PC-3 (cell line): ENCODE data around the gene ZBTB46. TPM values are rescaled to one million over a fixed set of nuclear protein-coding genes. Genes with fewer than 3 reads are reported as not detected.

ENCODE experiments used
- ATAC-seq: fragments of 200-7000 bp; cut with Tn5 transposase; 2 replicates; pipeline ENCODE4 v1.9.1; 2020; ENCODE audit warnings: mild to moderate bottlenecking, moderate library complexity
- BruUV-seq: library from RNA; stranded (reverse); fragments of 400-500 nt; replicated peaks from 2 replicates; lab custom pipeline; 2021; lab: Mats Ljungman, UMichigan
- CTCF ChIA-PET: fragments of 300-600 bp; sonication (Branson Sonifier 250); formaldehyde crosslinking; loops from one replicate; lab custom pipeline; 2022; ENCODE audit warnings: antibody characterized with exemption; lab: Charles Lee
- POLR2A ChIA-PET: fragments of 300-600 bp; sonication (Branson Sonifier 250); formaldehyde crosslinking; loops from one replicate; lab custom pipeline; 2022; ENCODE audit warnings: antibody characterized with exemption; ENCODE audit not compliant: unreplicated experiment; lab: Charles Lee
- DNase-seq: peaks from one replicate; pipeline ENCODE4 v3.0.0-alpha.2; 2015
- H2AFZ ChIP-seq: fragments of 300-600 bp; sonication (generic); 2 replicates; pipeline ENCODE4 v1.6.0; 2016; ENCODE audit warnings: antibody characterized with exemption, low read length
- H3F3A ChIP-seq: fragments of 300-600 bp; sonication (generic); one replicate; pipeline ENCODE4 v1.6.0; 2017; ENCODE audit warnings: antibody characterized with exemption, low read length, control low read depth, mild to moderate bottlenecking; ENCODE audit not compliant: unreplicated experiment
- H3K27ac ChIP-seq: fragments of 300-600 bp; sonication (generic); 2 replicates; pipeline ENCODE4 v1.5.1; 2016; ENCODE audit warnings: mild to moderate bottlenecking, low read length
- H3K27me3 ChIP-seq: fragments of 300-600 bp; sonication (generic); 2 replicates; pipeline ENCODE4 v1.6.1; 2016; ENCODE audit warnings: low read length, mixed read lengths
- H3K36me3 ChIP-seq: fragments of 300-600 bp; sonication (generic); 2 replicates; pipeline ENCODE4 v1.6.1; 2016; ENCODE audit warnings: low read depth, mixed run types, low read length, mixed read lengths
- H3K4me1 ChIP-seq: fragments of 300-600 bp; sonication (generic); 2 replicates; pipeline ENCODE4 v1.5.1; 2016; ENCODE audit warnings: low read length; ENCODE audit not compliant: insufficient read depth
- H3K4me2 ChIP-seq: fragments of 300-600 bp; sonication (generic); 2 replicates; pipeline ENCODE4 v1.6.0; 2016; ENCODE audit warnings: low read length
- H3K4me3 ChIP-seq: fragments of 300-600 bp; sonication (generic); 2 replicates; pipeline ENCODE4 v1.5.1; 2016; ENCODE audit warnings: mild to moderate bottlenecking, low read length, mixed read lengths
- H3K79me2 ChIP-seq: fragments of 300-600 bp; sonication (generic); 2 replicates; pipeline ENCODE4 v1.6.1; 2017; ENCODE audit warnings: low read length, mixed read lengths
- H3K9ac ChIP-seq: fragments of 300-600 bp; sonication (generic); 2 replicates; pipeline ENCODE4 v1.6.0; 2016; ENCODE audit warnings: mild to moderate bottlenecking, low read length
- H3K9me2 ChIP-seq: fragments of 300-600 bp; sonication (generic); replicated peaks from 2 replicates; pipeline ENCODE4 v1.6.1; 2016; ENCODE audit warnings: mixed run types, low read length, mixed read lengths
- H3K9me3 ChIP-seq: fragments of 300-600 bp; sonication (generic); 2 replicates; pipeline ENCODE4 v1.6.1; 2016; ENCODE audit warnings: low read length, mixed read lengths
- H4K20me1 ChIP-seq: fragments of 300-600 bp; sonication (generic); 2 replicates; pipeline ENCODE4 v1.6.1; 2016; ENCODE audit warnings: low read length, mixed read lengths
- EZH2 ChIP-seq: fragments of 300-600 bp; sonication (generic); IDR thresholded peaks from one replicate; pipeline ENCODE4 v1.6.1; 2017; ENCODE audit warnings: antibody characterized with exemption, mild to moderate bottlenecking, low read length; ENCODE audit not compliant: unreplicated experiment
- EZH2phosphoT487 ChIP-seq: fragments of 300-600 bp; sonication (generic); IDR thresholded peaks from 2 replicates; pipeline ENCODE4 v1.6.1; 2018; ENCODE audit warnings: mild to moderate bottlenecking, antibody characterized with exemption, low read length, borderline replicate concordance
- intact Hi-C: fragments of 100-400 bp; cut with micrococcal nuclease; formaldehyde crosslinking; loops from 2 replicates; pipeline ENCODE4 v1.9.0; 2023
- total RNA-seq: library from RNA; depleted of rRNA; stranded (reverse); fragments of >200 nt; gene quantifications from 2 replicates; pipeline ENCODE4 v1.2.3, GENCODE V29; 2014
- TF ChIP-seq, protein P1 (sequence below): fragments of 300-600 bp; sonication (generic); conservative IDR thresholded peaks from 2 replicates; pipeline ENCODE4 v1.5.1; 2017; ENCODE audit warnings: antibody characterized with exemption, low read depth, mild to moderate bottlenecking, low read length

Gene ZBTB46
- total RNA-seq, 1 experiment from 2014 or later: 7.3 TPM

DNA sequence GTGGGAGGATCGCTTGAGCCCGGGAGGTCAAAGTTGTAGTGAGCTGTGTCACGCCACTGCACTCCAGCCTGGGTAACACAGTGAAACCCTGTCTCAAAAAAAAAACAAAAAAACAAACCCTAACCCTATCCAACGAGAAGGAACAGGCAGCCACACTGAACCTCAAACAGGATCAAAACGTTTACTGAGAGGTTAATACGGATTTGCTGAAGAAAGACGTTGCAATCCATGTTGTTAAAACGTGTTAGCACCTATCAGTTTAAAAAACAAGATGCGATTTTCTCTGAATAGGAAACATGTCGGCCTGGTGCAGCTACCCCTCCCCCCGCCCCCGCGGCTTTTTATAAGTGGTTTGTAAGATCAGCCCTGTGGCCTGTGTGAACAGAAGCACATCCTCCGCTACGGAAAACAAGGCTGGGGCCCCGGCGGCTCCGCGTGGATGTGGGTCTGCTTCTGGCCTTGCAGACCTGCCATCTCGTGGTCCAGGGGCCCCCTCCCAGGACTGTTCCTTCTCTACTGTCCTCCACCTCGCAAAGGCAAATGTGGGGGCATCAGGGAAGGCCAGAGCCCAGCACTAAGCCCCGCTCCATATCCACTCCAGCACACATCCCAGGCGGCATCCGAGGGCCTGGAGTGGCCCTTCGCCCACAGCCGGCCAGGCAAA lies 80.1 kb downstream of the ZBTB46 start:
- Histone ChIP-seq H3K9me2 (no peaks in the 10 kb centered on the region), H3K36me3 (no peaks in the 10 kb centered on the region), H3K27ac (no peak overlapping the region)

DNA sequence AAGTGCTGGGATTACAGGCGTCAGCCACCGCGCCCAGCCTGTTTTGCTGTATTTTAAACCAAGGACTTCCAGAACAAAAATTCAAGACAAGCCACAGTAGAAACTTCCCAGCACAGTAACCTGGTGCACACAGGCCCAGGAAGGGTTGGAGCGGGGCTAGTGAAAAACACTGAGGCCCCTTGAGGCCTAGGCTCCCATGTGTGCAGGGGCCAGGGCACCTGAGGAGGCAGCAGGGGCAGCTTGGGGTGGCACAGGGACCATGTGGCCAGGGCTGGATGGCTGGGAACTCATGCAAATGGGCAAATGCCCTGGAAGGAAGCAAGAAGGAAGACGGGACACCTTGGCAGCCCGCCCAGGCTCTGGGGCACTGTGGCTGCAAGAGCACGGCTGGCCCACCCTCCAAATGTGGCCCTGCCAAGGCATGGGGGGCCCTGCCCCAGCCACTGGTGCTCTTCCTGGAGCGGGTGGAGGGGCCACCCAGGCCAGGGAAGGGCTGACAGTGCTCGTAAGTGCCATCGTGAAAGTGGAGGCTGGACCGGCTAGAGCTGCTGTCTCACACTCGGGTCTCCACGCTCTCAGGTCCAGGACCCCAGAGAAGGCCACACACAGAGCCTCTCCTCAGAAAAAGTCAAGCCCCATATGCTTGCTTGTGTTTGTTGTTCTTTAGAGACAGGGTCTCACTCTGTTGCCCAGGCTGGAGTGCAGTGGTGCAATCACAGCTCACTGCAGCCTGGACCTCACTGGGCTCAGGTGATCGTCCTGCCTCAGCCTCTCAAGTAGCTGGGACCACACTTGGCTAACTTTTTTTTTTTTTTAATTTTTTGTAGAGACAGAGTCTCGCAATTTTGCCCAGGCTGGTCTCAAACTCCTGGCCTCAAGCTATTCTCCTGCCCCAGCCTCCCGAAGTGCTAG lies 81.2 kb downstream of the ZBTB46 start:
- TF ChIP-seq EZH2: no peak
- no peak for TF ChIP-seq EZH2phosphoT487
- TF ChIP-seq, protein P1, sequence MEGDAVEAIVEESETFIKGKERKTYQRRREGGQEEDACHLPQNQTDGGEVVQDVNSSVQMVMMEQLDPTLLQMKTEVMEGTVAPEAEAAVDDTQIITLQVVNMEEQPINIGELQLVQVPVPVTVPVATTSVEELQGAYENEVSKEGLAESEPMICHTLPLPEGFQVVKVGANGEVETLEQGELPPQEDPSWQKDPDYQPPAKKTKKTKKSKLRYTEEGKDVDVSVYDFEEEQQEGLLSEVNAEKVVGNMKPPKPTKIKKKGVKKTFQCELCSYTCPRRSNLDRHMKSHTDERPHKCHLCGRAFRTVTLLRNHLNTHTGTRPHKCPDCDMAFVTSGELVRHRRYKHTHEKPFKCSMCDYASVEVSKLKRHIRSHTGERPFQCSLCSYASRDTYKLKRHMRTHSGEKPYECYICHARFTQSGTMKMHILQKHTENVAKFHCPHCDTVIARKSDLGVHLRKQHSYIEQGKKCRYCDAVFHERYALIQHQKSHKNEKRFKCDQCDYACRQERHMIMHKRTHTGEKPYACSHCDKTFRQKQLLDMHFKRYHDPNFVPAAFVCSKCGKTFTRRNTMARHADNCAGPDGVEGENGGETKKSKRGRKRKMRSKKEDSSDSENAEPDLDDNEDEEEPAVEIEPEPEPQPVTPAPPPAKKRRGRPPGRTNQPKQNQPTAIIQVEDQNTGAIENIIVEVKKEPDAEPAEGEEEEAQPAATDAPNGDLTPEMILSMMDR: no peak
- Histone ChIP-seq H4K20me1 (no peaks in the 10 kb centered on the region), H3K4me1 (no peaks in the 10 kb centered on the region), H3K27ac (no peak overlapping the region), H3K4me3 (no peak overlapping the region), H3K4me2 (no peak overlapping the region), H3K9ac (no peak overlapping the region), H3K9me2 (no peaks in the 10 kb centered on the region), H3K79me2 (no peaks in the 10 kb centered on the region), H3K9me3 (no peaks in the 10 kb centered on the region), H3K27me3 (no peaks in the 10 kb centered on the region), H3K36me3 (no peaks in the 10 kb centered on the region), H2AFZ (no peak overlapping the region), H3F3A (no peaks in the 10 kb centered on the region)
- CTCF ChIA-PET: no interaction called here
- intact Hi-C loops: no loop called here
- ATAC-seq: no peak
- POLR2A ChIA-PET: interaction anchor here (0.7 kb wide), 1 partner anchor 42 kb away, joined by 3 read pairs; no protein-coding TSS in a partner anchor
- no peak for DNase-seq
- BruUV-seq: no TSS peak

More for the DNA sequence above, 80.1 kb downstream of the ZBTB46 start:
- no peak overlapping the region for H3K4me2 ChIP-seq
- H2AFZ ChIP-seq: no peak overlapping the region
- ChIA-PET POLR2A (no interaction called here), CTCF (no interaction called here)
- no peaks in the 10 kb centered on the region for H3K4me1 ChIP-seq
- H3K4me3 ChIP-seq: no peak overlapping the region
- no peaks in the 10 kb centered on the region for H3K9me3 ChIP-seq
- BruUV-seq: no TSS peak
- intact Hi-C loops: no loop called here
- H3K27me3 ChIP-seq: no peaks in the 10 kb centered on the region
- TF ChIP-seq, protein P1: no peak
- TF ChIP-seq EZH2phosphoT487 (no peak), EZH2 (no peak)
- no peaks in the 10 kb centered on the region for H3K79me2 ChIP-seq
- H3K9ac ChIP-seq: no peak overlapping the region
- no peaks in the 10 kb centered on the region for H3F3A ChIP-seq
- H4K20me1 ChIP-seq: no peaks in the 10 kb centered on the region
- DNase-seq (no peak), ATAC-seq (no peak)
